SK-N-SH treated with all-trans-retinoic acid at 6 μM for 48 hours (cell line): ENCODE results near the gene GNG8.

ENCODE experiments used
- ATAC-seq: fragments of 200-7000 bp; cut with Tn5 transposase; 3 replicates; pipeline ENCODE4 v1.9.1; 2020; ENCODE audit warnings: mild to moderate bottlenecking, moderate library complexity
- ARNTL ChIP-seq: fragments of 450-650 bp; formaldehyde crosslinking; IDR thresholded peaks from 2 replicates; pipeline ENCODE4 v1.5.0; 2020; ENCODE audit warnings: low read depth, mild to moderate bottlenecking, moderate library complexity, borderline replicate concordance
- BACH2 ChIP-seq: fragments of 250-450 bp; sonication (Bioruptor Pico); IDR thresholded peaks from 2 replicates; pipeline ENCODE4 v1.9.0; 2021; ENCODE audit warnings: mild to moderate bottlenecking, borderline replicate concordance
- CSDC2 ChIP-seq: fragments of 250-450 bp; sonication (Bioruptor Pico); IDR thresholded peaks from 2 replicates; pipeline ENCODE4 v1.5.0; 2020; ENCODE audit warnings: mild to moderate bottlenecking, moderate library complexity
- CSRNP3 ChIP-seq: fragments of 250-450 bp; sonication (Bioruptor Pico); IDR thresholded peaks from 2 replicates; pipeline ENCODE4 v1.5.1; 2021; ENCODE audit warnings: mild to moderate bottlenecking, moderate library complexity
- ESRRG ChIP-seq: fragments of 250-450 bp; sonication (Bioruptor Pico); IDR thresholded peaks from 2 replicates; pipeline ENCODE4 v1.6.1; 2021; ENCODE audit warnings: mild to moderate bottlenecking
- GLIS3 ChIP-seq: fragments of 250-450 bp; sonication (Bioruptor Pico); IDR thresholded peaks from 2 replicates; pipeline ENCODE4 v1.5.0; 2020; ENCODE audit warnings: mild to moderate bottlenecking, moderate library complexity
- ISL1 ChIP-seq: fragments of 250-450 bp; sonication (Bioruptor Pico); IDR thresholded peaks from 2 replicates; pipeline ENCODE4 v2.1.2; 2022; ENCODE audit warnings: mild to moderate bottlenecking, moderate library complexity
- OSR1 ChIP-seq: fragments of 250-450 bp; sonication (Bioruptor Pico); IDR thresholded peaks from 2 replicates; pipeline ENCODE4 v1.8.0; 2022; ENCODE audit warnings: moderate library complexity, mild to moderate bottlenecking, inconsistent platforms
- PATZ1 ChIP-seq: fragments of 250-450 bp; sonication (Bioruptor Pico); IDR thresholded peaks from 2 replicates; pipeline ENCODE4 v1.8.0; 2020; ENCODE audit warnings: mild to moderate bottlenecking, moderate library complexity, borderline replicate concordance
- POU6F1 ChIP-seq: fragments of 250-450 bp; sonication (Bioruptor Pico); IDR thresholded peaks from 2 replicates; pipeline ENCODE4 v1.8.0; 2021; ENCODE audit warnings: low read depth, mild to moderate bottlenecking, moderate library complexity, borderline replicate concordance
- PPARA ChIP-seq: fragments of 250-450 bp; sonication (Bioruptor Pico); IDR thresholded peaks from 2 replicates; pipeline ENCODE4 v1.5.0; 2020; ENCODE audit warnings: mild to moderate bottlenecking, borderline replicate concordance
- RARB ChIP-seq: fragments of 250-450 bp; sonication (Bioruptor Pico); IDR thresholded peaks from 2 replicates; pipeline ENCODE4 v1.8.0; 2021; ENCODE audit warnings: mild to moderate bottlenecking, moderate library complexity
- SNAI2 ChIP-seq: fragments of 250-450 bp; sonication (Bioruptor Pico); IDR thresholded peaks from 2 replicates; pipeline ENCODE4 v1.5.0; 2020; ENCODE audit warnings: mild to moderate bottlenecking, moderate library complexity
- TCF4 ChIP-seq: fragments of 250-450 bp; sonication (Bioruptor Pico); IDR thresholded peaks from 2 replicates; pipeline ENCODE4 v1.8.0; 2021; ENCODE audit warnings: mild to moderate bottlenecking, moderate library complexity, borderline replicate concordance
- TOX ChIP-seq: fragments of 250-450 bp; sonication (Bioruptor Pico); IDR thresholded peaks from 2 replicates; pipeline ENCODE4 v1.8.0; 2021; ENCODE audit warnings: mild to moderate bottlenecking, moderate library complexity, borderline replicate concordance
- TSHZ2 ChIP-seq: fragments of 250-450 bp; sonication (Bioruptor Pico); IDR thresholded peaks from 2 replicates; pipeline ENCODE4 v1.5.0; 2020; ENCODE audit warnings: mild to moderate bottlenecking, moderate library complexity
- ZC3H10 ChIP-seq: fragments of 250-450 bp; sonication (Bioruptor Pico); IDR thresholded peaks from 2 replicates; pipeline ENCODE4 v1.5.1; 2021; ENCODE audit warnings: mild to moderate bottlenecking, moderate library complexity
- ZFP3 ChIP-seq: fragments of 250-450 bp; sonication (Bioruptor Pico); IDR thresholded peaks from 2 replicates; pipeline ENCODE4 v1.5.0; 2020; ENCODE audit warnings: mild to moderate bottlenecking, moderate library complexity
- ZFP30 ChIP-seq: fragments of 450-650 bp; formaldehyde crosslinking; IDR thresholded peaks from 2 replicates; pipeline ENCODE4 v1.5.0; 2022; ENCODE audit warnings: mild to moderate bottlenecking, moderate library complexity
- ZNF565 ChIP-seq: fragments of 450-650 bp; formaldehyde crosslinking; conservative IDR thresholded peaks from 2 replicates; pipeline ENCODE4 v1.5.0; 2020; ENCODE audit warnings: low read depth, mild to moderate bottlenecking, moderate library complexity
- ZNF70 ChIP-seq: fragments of 450-650 bp; formaldehyde crosslinking; IDR thresholded peaks from 2 replicates; pipeline ENCODE4 v1.5.0; 2020; ENCODE audit warnings: mild to moderate bottlenecking, moderate library complexity
- ZNF8 ChIP-seq: fragments of 450-650 bp; formaldehyde crosslinking; IDR thresholded peaks from 2 replicates; pipeline ENCODE4 v1.5.0; 2020; ENCODE audit warnings: mild to moderate bottlenecking, moderate library complexity
- TF ChIP-seq, protein P1 (sequence below): fragments of 250-450 bp; sonication (Bioruptor Pico); IDR thresholded peaks from 2 replicates; pipeline ENCODE4 v1.5.1; 2020; ENCODE audit warnings: low read depth, mild to moderate bottlenecking, moderate library complexity

The GNG8 gene

DNA sequence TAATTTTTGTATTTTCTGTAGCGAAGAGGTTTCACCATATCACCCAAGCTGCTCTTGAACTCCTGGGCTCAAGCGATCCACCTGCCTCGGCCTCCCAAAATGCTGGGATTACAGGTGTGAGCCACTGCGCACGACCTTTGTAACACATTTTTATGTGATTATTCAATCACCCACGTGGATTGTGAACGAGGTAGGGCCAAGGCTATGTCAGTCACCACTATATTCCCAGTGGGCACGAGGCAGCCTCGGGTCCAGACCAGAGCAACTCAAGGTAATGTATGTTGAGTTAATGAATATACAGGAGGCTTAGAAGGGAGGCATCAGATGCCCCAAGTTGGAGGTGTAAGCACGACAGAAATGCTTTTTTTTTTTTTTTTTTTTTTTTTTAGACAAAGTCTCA is 20.0 kb downstream of the GNG8 start:
- no peak for TF ChIP-seq ESRRG
- no peak for TF ChIP-seq ISL1
- TF ChIP-seq, all 23 proteins: peak for 0
- no peak for ATAC-seq

DNA sequence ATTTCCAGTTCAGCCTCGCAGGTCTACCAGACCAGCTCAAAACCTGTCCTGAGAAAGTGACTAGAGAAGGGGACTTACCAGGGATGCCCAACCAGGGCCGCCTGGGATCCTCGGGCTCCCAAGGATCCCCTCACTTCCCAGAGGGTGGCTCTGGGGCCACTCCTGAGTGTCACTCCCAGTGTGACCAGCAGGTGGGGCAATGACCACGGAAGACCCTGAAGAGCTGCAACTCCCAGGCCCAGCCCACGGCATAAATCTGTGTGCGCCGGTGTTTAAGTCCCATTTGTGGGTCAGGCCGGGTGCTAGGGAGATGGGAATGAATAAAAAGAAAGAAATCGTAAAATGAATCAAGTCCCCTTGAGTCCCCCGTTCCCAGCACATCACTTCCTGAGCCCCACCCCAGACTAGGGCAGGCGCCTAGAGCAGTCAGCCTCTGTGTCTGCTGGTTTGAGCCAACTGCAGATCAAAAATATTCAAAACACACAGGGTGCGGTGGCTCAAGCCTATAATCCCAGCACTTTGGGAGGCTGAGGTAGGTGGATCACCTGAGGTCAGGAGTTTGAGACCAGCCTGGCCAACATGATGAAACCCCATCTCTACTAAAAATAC is 21.8 kb downstream of the GNG8 start:
- no peak for TF ChIP-seq ISL1
- TF ChIP-seq TSHZ2: no peak
- TF ChIP-seq, protein P1, sequence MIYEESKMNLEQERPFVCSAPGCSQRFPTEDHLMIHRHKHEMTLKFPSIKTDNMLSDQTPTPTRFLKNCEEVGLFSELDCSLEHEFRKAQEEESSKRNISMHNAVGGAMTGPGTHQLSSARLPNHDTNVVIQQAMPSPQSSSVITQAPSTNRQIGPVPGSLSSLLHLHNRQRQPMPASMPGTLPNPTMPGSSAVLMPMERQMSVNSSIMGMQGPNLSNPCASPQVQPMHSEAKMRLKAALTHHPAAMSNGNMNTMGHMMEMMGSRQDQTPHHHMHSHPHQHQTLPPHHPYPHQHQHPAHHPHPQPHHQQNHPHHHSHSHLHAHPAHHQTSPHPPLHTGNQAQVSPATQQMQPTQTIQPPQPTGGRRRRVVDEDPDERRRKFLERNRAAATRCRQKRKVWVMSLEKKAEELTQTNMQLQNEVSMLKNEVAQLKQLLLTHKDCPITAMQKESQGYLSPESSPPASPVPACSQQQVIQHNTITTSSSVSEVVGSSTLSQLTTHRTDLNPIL (CRISPR knock-in tag): no peak
- TF ChIP-seq BACH2 (CRISPR knock-in tag): no peak
- TF ChIP-seq RARB: no peak
- TF ChIP-seq GLIS3 (CRISPR knock-in tag): no peak
- TF ChIP-seq ZFP3 (CRISPR knock-in tag): no peak
- no peak for TF ChIP-seq CSRNP3 (CRISPR knock-in tag)
- no peak for TF ChIP-seq ZNF8 (CRISPR knock-in tag)
- TF ChIP-seq TOX (CRISPR knock-in tag): no peak
- TF ChIP-seq SNAI2 (CRISPR knock-in tag): no peak
- TF ChIP-seq POU6F1 (CRISPR knock-in tag): no peak
- TF ChIP-seq ZFP30 (CRISPR knock-in tag): no peak
- TF ChIP-seq PATZ1 (CRISPR knock-in tag): no peak
- no peak for TF ChIP-seq ZNF70 (CRISPR knock-in tag)
- TF ChIP-seq ZC3H10 (CRISPR knock-in tag): no peak
- no peak for TF ChIP-seq ZNF565
- no peak for TF ChIP-seq OSR1 (CRISPR knock-in tag)
- no peak for TF ChIP-seq ESRRG
- TF ChIP-seq ARNTL (CRISPR knock-in tag): no peak
- peak; percentile 91 for ATAC-seq

- no peak for ATAC-seq
- TF ChIP-seq PPARA (CRISPR knock-in tag) (no peak), RARB (no peak), ZC3H10 (CRISPR knock-in tag) (no peak), TCF4 (no peak), OSR1 (CRISPR knock-in tag) (no peak), ZNF565 (no peak), POU6F1 (CRISPR knock-in tag) (no peak), SNAI2 (CRISPR knock-in tag) (no peak), CSDC2 (no peak), ZFP3 (CRISPR knock-in tag) (no peak), TSHZ2 (no peak)
- TF ChIP-seq, protein P1 (CRISPR knock-in tag): no peak
Observed at GRCh38 chr19:46613525-46613924, 22.5 kb downstream of the GNG8 start.
